Measurements from ENCODE around the gene ATRNL1.

ATRNL1 gene

GRCh38 chr10:115849197-115849596, 756.0 kb downstream of the ATRNL1 start:
- DNase-seq (ENCODE audit: low spot score), result no peak

GRCh38 chr10:115850666-115851065, 757.5 kb downstream of the ATRNL1 start:
- no peak for DNase-seq (ENCODE audit: low spot score)

DNA sequence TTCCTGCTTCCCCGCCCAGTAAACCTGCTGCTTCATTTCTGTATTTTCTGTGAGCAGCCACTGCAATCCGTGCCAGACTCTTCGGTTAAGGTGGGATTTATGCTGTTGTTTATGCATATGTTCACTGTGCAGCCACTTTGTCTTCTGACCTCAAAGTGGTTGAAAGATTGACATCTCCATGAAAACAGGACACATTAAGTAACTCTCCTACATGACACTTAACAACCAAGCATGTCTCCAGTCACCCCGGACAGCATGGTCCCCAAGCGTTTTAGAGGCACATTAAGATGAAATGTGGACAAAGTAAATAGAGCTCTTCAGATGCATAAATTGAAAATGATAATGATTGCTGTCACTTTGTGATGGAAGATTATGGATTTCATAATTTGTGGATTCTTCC, 758.5 kb downstream of the ATRNL1 start:
- no peak for DNase-seq (ENCODE audit: low spot score)

GRCh38 chr10:115854740-115855435, 761.7 kb downstream of the ATRNL1 start:
- peak; percentile 22 for DNase-seq (ENCODE audit: low spot score)

GRCh38 chr10:115856580-115856979, 763.4 kb downstream of the ATRNL1 start:
- no peak for DNase-seq (ENCODE audit: low spot score)

DNA sequence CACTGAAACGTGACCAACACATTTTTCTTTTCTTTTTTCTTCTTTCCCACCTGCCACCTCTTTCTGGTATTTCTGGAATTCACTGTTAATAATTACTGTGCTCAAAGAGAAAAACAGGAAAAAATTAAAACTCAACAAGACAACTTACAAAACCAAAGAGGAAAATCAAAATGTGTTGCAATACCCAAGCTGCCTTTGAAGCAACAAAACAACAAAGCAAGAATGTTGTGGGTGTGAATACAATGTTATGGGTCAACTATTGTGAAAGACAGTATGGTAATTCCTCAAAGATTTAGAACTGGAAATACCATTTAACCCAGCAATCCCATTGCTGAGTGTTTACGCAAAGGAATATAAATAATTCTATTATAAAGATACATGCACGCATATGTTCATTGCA, 764.7 kb downstream of the ATRNL1 start:
- peak; percentile 55 for DNase-seq (ENCODE audit: low spot score)

- no peak for DNase-seq (ENCODE audit: low spot score)
Observed at GRCh38 chr10:115860182-115861107, 767.3 kb downstream of the ATRNL1 start.

DNA sequence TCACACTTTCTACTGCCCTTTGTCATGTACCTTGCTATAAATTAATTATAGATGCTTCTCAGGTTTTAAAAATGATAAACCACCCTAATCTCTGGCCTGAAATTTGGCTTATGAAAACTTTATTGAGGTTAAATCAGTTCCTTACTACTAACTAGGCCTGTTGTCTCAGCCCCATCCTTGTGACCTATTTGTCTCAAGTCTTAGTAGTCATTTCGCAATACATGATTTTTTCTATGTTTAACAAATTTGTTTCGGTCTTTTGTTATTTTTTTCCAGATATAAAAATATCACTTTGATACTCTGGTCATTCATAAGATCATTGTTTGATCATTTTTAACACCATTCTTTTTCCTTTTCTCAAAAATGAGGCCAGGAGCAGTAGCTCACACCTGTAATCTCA, 768.3 kb downstream of the ATRNL1 start:
- peak; percentile 13 for DNase-seq (ENCODE audit: low spot score)

DNA sequence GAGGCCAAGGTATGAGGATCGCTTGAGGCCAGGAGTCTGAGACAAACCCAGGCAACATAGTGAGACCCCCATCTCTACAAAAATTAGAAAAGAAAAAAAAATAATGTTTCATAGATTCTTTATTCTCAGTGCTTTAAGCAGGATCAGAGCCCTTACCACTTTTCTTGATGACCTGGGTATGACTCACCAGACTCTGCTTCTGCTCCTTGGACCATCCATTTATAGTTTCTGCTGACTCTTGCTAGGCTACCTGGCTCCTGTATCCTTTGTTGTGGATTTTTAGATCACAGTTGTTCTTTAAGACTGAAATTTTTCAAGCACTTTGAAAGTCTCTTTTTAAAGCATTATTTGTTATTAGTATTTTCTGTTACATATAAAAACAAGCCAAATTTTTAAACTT, 768.7 kb downstream of the ATRNL1 start:
- DNase-seq (ENCODE audit: low spot score), result peak; percentile 51

DNA sequence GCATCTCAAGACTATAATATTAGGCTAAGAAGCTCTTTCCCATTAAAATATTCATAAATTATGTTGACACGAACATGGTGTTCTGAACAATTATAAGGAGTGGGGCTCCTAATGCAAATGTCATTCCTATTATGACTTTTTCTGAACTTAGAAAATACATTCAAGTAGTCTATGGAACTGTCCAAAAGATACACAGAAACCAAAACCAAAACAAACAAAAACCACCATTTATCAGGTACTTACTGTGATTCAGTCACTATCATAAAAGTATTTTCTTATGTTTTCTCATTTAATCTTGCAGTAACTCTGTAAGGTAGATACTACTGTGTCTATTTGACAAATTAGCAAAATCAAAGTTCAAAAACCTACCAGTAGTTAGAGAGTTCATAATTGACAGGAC, 773.0 kb downstream of the ATRNL1 start:
- no peak for DNase-seq (ENCODE audit: low spot score)

GRCh38 chr10:115866691-115867090, 773.5 kb downstream of the ATRNL1 start:
- no peak for DNase-seq (ENCODE audit: low spot score)

DNA sequence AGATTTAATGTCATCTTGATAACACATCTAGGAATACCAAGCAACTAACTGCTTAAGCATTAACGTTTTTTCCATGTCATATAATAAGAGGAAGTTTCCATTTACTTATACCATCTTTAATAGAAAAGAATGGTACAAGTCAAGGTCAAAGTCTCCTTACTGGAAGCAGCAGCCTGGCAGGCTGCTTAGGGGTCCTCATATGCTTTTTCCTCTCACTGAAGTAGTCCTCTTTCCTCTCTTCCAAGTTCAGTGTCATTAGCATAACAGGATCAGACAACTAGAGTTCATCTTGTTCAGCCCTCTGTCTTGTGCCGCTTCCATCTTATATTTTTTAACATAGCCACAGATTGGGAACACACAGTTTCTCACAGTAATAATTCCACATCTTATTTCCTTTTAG, 774.1 kb downstream of the ATRNL1 start:
- DNase-seq (ENCODE audit: low spot score), result no peak

DNA sequence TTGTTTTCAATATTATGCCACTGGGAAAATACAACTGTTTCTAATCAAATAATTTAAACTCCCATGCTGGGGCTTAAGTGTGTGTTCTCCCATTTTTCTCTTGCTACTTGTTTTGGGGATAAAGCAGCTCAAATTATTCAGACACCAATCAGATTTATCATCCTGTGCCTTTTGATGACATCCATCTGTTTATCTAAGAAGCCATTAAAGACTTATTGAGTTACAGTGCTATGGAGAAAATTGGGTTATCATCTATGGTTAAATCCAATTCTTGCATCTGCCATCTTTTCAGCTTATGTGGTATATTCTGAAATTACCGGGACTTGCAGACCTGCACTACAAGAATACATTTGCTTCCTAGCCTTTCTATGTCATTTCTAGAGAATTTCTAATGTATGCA, 778.7 kb downstream of the ATRNL1 start:
- no peak for DNase-seq (ENCODE audit: low spot score)

- DNase-seq (ENCODE audit: low spot score), result no peak
Observed at GRCh38 chr10:115875172-115875571, 782.0 kb downstream of the ATRNL1 start.

DNA sequence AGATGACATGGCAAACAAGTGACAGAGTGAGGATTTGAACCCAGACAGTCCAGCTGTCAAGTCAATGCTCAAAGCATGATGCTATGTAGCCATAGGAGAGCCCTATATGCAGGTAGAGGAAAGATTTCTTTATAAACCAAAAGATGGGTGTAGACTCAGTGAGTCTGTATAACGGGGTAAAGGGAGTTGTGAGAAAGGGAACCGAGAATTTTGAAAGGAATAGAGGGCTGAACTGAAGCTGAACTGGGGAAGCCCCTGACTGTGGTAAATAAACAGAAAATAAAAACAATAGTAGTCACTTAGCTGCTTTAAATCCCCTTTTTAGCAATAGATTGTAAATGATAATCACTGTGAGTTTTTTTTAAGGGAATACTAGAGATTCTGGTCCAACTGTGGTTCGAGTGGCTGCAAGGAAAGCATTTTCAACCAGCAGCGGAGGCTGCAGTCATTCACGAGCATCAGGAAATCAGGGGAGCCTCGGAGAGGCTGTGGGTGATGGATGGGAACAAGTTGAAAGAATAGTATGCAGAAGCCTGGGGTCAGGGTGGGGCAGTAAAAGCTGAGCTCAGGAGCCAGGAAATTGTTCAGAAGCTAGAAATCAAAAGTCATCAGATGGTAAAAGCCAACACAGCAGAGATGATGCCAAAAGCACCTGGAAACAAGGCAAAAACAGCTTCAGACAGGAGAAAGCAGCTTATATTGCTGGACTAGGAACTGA, 786.4 kb downstream of the ATRNL1 start:
- no peak for DNase-seq (ENCODE audit: low spot score)

DNA sequence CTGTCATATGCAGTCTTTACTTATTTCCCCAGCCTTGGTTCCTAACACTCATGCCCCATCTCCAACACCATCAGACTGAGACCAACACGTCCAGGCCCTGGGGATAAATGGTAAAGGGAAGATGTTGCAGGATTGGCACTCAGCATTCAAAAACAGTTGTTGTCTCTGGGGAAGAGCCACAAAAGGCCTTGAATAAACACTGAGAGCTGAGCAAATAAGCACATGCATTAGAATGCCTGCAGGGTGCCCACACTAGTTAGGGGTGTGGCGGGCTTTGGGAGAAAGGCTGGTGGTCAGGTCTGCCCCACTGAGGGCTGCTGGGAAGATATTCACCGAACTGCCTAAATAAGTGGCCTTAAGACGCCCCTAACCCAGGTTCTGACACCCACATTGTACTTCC, 788.9 kb downstream of the ATRNL1 start:
- DNase-seq (ENCODE audit: low spot score), result no peak

DNA sequence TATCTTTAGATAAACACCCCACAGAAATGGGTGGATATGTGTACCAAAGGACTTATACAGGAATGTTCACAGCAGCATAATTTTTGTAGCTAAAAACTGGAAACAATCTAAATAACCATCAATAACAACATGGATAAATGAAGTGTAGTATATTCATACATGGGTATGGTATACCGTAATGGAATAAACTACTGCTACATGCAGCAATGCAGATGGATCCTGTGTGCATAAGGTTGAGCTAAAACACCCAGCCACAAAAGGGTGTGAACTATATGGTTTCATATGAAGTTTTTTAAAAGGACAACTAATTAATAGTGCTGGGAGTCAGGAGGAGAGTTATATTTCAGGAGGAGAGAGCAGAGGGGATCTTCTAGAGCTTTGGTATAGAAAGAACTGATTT, 790.2 kb downstream of the ATRNL1 start:
- DNase-seq (ENCODE audit: low spot score), result no peak

GRCh38 chr10:115884331-115884730, 791.2 kb downstream of the ATRNL1 start:
- no peak for DNase-seq (ENCODE audit: low spot score)

GRCh38 chr10:115895166-115895565, 802.0 kb downstream of the ATRNL1 start:
- DNase-seq (ENCODE audit: low spot score), result no peak

GRCh38 chr10:115898242-115898641, 805.1 kb downstream of the ATRNL1 start:
- DNase-seq (ENCODE audit: low spot score), result no peak

- no peak for DNase-seq (ENCODE audit: low spot score)
Observed at GRCh38 chr10:115902596-115902995, 809.4 kb downstream of the ATRNL1 start.

GRCh38 chr10:115903207-115903606, 810.0 kb downstream of the ATRNL1 start:
- DNase-seq (ENCODE audit: low spot score), result no peak

GRCh38 chr10:115903845-115904244, 810.7 kb downstream of the ATRNL1 start:
- DNase-seq (ENCODE audit: low spot score), result no peak
